Smooth muscle cell (in vitro differentiated cells): Measurements from ENCODE around the gene SERPINA3. TPM values are rescaled to one million over a fixed set of nuclear protein-coding genes. Genes with fewer than 3 reads are reported as not detected.

Experiments
- DNase-seq: peaks from one replicate; lab custom pipeline; 2025; ENCODE audit not compliant: unreplicated experiment; lab: John Stamatoyannopoulos, UW
- H2AFZ ChIP-seq: fragments of 200-600 bp; sonication (generic); 2 replicates; pipeline ENCODE4 v1.6.0; 2016; ENCODE audit warnings: antibody characterized with exemption, low read depth, mild to moderate bottlenecking
- H3F3A ChIP-seq: fragments of 200-600 bp; sonication (generic); 2 replicates; pipeline ENCODE4 v1.6.0; 2017; ENCODE audit warnings: antibody characterized with exemption, low read depth
- H3K27ac ChIP-seq: fragments of 200-600 bp; sonication (generic); 2 replicates; pipeline ENCODE4 v1.5.1; 2016; ENCODE audit warnings: low read depth, mild to moderate bottlenecking
- H3K27me3 ChIP-seq: fragments of 200-600 bp; sonication (generic); 2 replicates; pipeline ENCODE4 v1.6.1; 2016; ENCODE audit warnings: low read depth, mild to moderate bottlenecking
- H3K36me3 ChIP-seq: fragments of 200-600 bp; sonication (generic); 2 replicates; pipeline ENCODE4 v1.5.1; 2016; ENCODE audit warnings: low read depth
- H3K4me1 ChIP-seq: fragments of 200-600 bp; sonication (generic); 2 replicates; pipeline ENCODE4 v1.5.1; 2016; ENCODE audit warnings: low read depth
- H3K4me2 ChIP-seq: fragments of 200-600 bp; sonication (generic); 2 replicates; pipeline ENCODE4 v1.6.0; 2016; ENCODE audit warnings: mild to moderate bottlenecking
- H3K4me3 ChIP-seq: fragments of 200-600 bp; sonication (generic); 2 replicates; pipeline ENCODE4 v1.5.1; 2016; ENCODE audit warnings: mild to moderate bottlenecking
- H3K79me2 ChIP-seq: fragments of 200-600 bp; sonication (generic); 2 replicates; pipeline ENCODE4 v1.6.0; 2016; ENCODE audit warnings: low read depth, mild to moderate bottlenecking
- H3K9ac ChIP-seq: fragments of 200-600 bp; sonication (generic); 2 replicates; pipeline ENCODE4 v1.6.0; 2016; ENCODE audit warnings: low read depth
- H3K9me3 ChIP-seq: fragments of 200-600 bp; sonication (generic); replicated peaks from 2 replicates; pipeline ENCODE4 v1.5.1; 2016; ENCODE audit warnings: low read depth
- H4K20me1 ChIP-seq: fragments of 200-600 bp; sonication (generic); 2 replicates; pipeline ENCODE4 v1.6.0; 2016; ENCODE audit warnings: low read depth
- WGBS: methylation state at CpG from one replicate; pipeline ENCODE4 v1.1.7; 2016; ENCODE audit warnings: low lambda C conversion rate; 5-methylcytosine and 5-hydroxymethylcytosine counted together
- polyA plus RNA-seq: library from polyadenylated mRNA; unstranded; fragments of >200 nt; fragmentation: Nextera tagmentation; extraction: Ambion mirVana; gene quantifications from 2 replicates; pipeline ENCODE4 v1.2.1, GENCODE V29; 2016
- total RNA-seq: library from RNA; depleted of rRNA; stranded (reverse); fragments of >200 nt; gene quantifications from 2 replicates; pipeline ENCODE4 v1.2.3, GENCODE V29; 2014
- TF ChIP-seq, protein P1 (sequence below): fragments of 200-600 bp; sonication (generic); IDR thresholded peaks from 2 replicates; pipeline ENCODE4 v1.5.1; 2017; ENCODE audit warnings: borderline replicate concordance, mild to moderate bottlenecking, antibody characterized with exemption; ENCODE audit not compliant: insufficient read depth, poor library complexity, severe bottlenecking

SERPINA3 gene
- total and polyA plus RNA-seq, 2 experiments from 2014 or later: 0.45 to 3.2 TPM

- H3F3A ChIP-seq: no peaks in the 10 kb centered on the region
- H3K9ac ChIP-seq: no peak overlapping the region
- H3K4me1 ChIP-seq: no peaks in the 10 kb centered on the region
- TF ChIP-seq, protein P1, sequence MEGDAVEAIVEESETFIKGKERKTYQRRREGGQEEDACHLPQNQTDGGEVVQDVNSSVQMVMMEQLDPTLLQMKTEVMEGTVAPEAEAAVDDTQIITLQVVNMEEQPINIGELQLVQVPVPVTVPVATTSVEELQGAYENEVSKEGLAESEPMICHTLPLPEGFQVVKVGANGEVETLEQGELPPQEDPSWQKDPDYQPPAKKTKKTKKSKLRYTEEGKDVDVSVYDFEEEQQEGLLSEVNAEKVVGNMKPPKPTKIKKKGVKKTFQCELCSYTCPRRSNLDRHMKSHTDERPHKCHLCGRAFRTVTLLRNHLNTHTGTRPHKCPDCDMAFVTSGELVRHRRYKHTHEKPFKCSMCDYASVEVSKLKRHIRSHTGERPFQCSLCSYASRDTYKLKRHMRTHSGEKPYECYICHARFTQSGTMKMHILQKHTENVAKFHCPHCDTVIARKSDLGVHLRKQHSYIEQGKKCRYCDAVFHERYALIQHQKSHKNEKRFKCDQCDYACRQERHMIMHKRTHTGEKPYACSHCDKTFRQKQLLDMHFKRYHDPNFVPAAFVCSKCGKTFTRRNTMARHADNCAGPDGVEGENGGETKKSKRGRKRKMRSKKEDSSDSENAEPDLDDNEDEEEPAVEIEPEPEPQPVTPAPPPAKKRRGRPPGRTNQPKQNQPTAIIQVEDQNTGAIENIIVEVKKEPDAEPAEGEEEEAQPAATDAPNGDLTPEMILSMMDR: no peak
- H3K9me3 ChIP-seq: no peaks in the 10 kb centered on the region
- H3K27ac ChIP-seq: no peak overlapping the region
- H3K4me3 ChIP-seq: no peak overlapping the region
- no peak overlapping the region for H3K4me2 ChIP-seq
- H2AFZ ChIP-seq: no peak overlapping the region
- no peaks in the 10 kb centered on the region for H4K20me1 ChIP-seq
- WGBS: 89% methylated on average over 9 of the region's 9 CpGs
- H3K79me2 ChIP-seq: no peaks in the 10 kb centered on the region
- no peak for DNase-seq
- H3K27me3 ChIP-seq: no peaks in the 10 kb centered on the region
- H3K36me3 ChIP-seq: no peaks in the 10 kb centered on the region
Measured at GRCh38 chr14:94568186-94568585, 44.0 kb upstream of the SERPINA3 start.

GRCh38 chr14:94569381-94570001, 42.7 kb upstream of the SERPINA3 start:
- Histone ChIP-seq H3K27me3 (no peaks in the 10 kb centered on the region), H3K9ac (no peak overlapping the region), H3F3A (no peaks in the 10 kb centered on the region), H3K4me2 (no peak overlapping the region), H4K20me1 (no peaks in the 10 kb centered on the region), H3K79me2 (no peaks in the 10 kb centered on the region), H3K27ac (no peak overlapping the region), H3K4me3 (no peak overlapping the region), H3K9me3 (no peaks in the 10 kb centered on the region), H2AFZ (no peak overlapping the region), H3K36me3 (no peaks in the 10 kb centered on the region), H3K4me1 (no peaks in the 10 kb centered on the region)
- 88% methylated on average over 20 of the region's 20 CpGs for WGBS
- no peak for DNase-seq
- TF ChIP-seq, protein P1: no peak

DNA sequence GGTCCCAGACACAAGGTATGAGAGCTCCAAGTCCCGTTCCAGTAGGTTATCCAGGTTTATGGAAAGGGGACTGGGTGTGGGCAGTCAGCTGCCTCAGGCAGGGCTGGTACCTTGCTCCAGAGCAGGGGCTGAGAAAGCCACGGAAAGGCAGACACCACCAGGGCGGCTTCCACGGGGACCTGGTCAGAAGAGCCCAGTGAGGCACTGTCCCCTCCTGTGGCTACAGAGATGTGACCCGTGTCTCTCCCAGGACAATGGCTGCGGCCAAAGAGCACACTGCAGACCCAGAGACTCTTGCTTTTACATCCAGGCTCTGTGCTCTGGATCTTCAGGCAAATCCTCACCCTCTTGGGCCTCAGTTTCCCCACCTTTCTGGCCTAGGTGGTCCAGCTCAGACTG, 42.2 kb upstream of the SERPINA3 start:
- Histone ChIP-seq H3K27me3 (no peaks in the 10 kb centered on the region), H2AFZ (no peak overlapping the region), H3K4me3 (no peak overlapping the region), H4K20me1 (no peaks in the 10 kb centered on the region), H3K9ac (no peak overlapping the region), H3K4me2 (no peak overlapping the region), H3K27ac (no peak overlapping the region), H3F3A (no peaks in the 10 kb centered on the region), H3K36me3 (no peaks in the 10 kb centered on the region), H3K4me1 (no peaks in the 10 kb centered on the region), H3K9me3 (no peaks in the 10 kb centered on the region), H3K79me2 (no peaks in the 10 kb centered on the region)
- no peak for DNase-seq
- TF ChIP-seq, protein P1: no peak
- 97% methylated on average over 6 of the region's 6 CpGs for WGBS

- H3K4me2 ChIP-seq: no peak overlapping the region
- no peaks in the 10 kb centered on the region for H3F3A ChIP-seq
- TF ChIP-seq, protein P1: no peak
- H3K9ac ChIP-seq: no peak overlapping the region
- H3K4me3 ChIP-seq: no peak overlapping the region
- no peaks in the 10 kb centered on the region for H3K27me3 ChIP-seq
- H3K79me2 ChIP-seq: no peaks in the 10 kb centered on the region
- DNase-seq: no peak
- no peak overlapping the region for H2AFZ ChIP-seq
- no peaks in the 10 kb centered on the region for H4K20me1 ChIP-seq
- no peaks in the 10 kb centered on the region for H3K9me3 ChIP-seq
- no peaks in the 10 kb centered on the region for H3K36me3 ChIP-seq
- no peaks in the 10 kb centered on the region for H3K4me1 ChIP-seq
- WGBS: 92% methylated on average over 9 of the region's 9 CpGs
- no peak overlapping the region for H3K27ac ChIP-seq
Measured at GRCh38 chr14:94570440-94570839, 41.8 kb upstream of the SERPINA3 start.
